Neuronal stem cell (in vitro differentiated cells): Measurements from ENCODE around the gene STAG1.

ENCODE experiments used
- DNase-seq: peaks from one replicate; pipeline ENCODE4 v3.0.0-alpha.2; 2013; ENCODE audit warnings: low spot score
- H2AFZ ChIP-seq: one replicate; pipeline ENCODE4 v1.6.1; 2013; ENCODE audit warnings: mild to moderate bottlenecking, low read length, inconsistent platforms
- H2AK5ac ChIP-seq: 2 replicates; pipeline ENCODE4 v1.6.1; 2013; ENCODE audit warnings: low read depth, mild to moderate bottlenecking, inconsistent platforms, low read length, moderate library complexity, mixed read lengths
- H2BK120ac ChIP-seq: 2 replicates; pipeline ENCODE4 v1.6.1; 2013; ENCODE audit warnings: low read depth, mild to moderate bottlenecking, inconsistent platforms, low read length, moderate library complexity, mixed read lengths
- H2BK12ac ChIP-seq: one replicate; pipeline ENCODE4 v1.6.1; 2013; ENCODE audit warnings: low read length, inconsistent platforms
- H2BK15ac ChIP-seq: 2 replicates; pipeline ENCODE4 v1.6.1; 2013; ENCODE audit warnings: mild to moderate bottlenecking, low read length, inconsistent platforms, mixed read lengths
- H2BK5ac ChIP-seq: one replicate; pipeline ENCODE4 v1.6.1; 2013; ENCODE audit warnings: inconsistent platforms, mild to moderate bottlenecking, low read length, moderate library complexity
- H3K14ac ChIP-seq: one replicate; pipeline ENCODE4 v1.6.1; 2013; ENCODE audit warnings: low read length, inconsistent platforms
- H3K18ac ChIP-seq: 2 replicates; pipeline ENCODE4 v1.6.1; 2013; ENCODE audit warnings: low read length, inconsistent platforms
- H3K23ac ChIP-seq: 2 replicates; pipeline ENCODE4 v1.6.1; 2013; ENCODE audit warnings: low read depth, mild to moderate bottlenecking, mixed read lengths, low read length, inconsistent platforms; ENCODE audit not compliant: poor library complexity
- H3K27ac ChIP-seq: replicated peaks from 3 replicates; pipeline ENCODE4 v1.5.1; 2013; ENCODE audit warnings: low read length, inconsistent platforms
- H3K27me3 ChIP-seq, 3 experiments: 2 replicates each; pipeline ENCODE4 v1.6.1; 2013; ENCODE audit warnings: low read length in 3 of 3, mild to moderate bottlenecking in 2 of 3, inconsistent platforms in 1 of 3, low read depth in 1 of 3, mixed read lengths in 1 of 3, moderate library complexity in 1 of 3; ENCODE audit not compliant: control insufficient read depth in 3 of 3, insufficient read depth in 3 of 3
- H3K36me3 ChIP-seq, 2 donors: replicated peaks in 1 of 2; 2 replicates each; pipeline ENCODE4 v1.6.1; 2013; ENCODE audit warnings: low read length in 2 of 2; ENCODE audit not compliant: control insufficient read depth in 2 of 2, insufficient read depth in 2 of 2
- H3K4ac ChIP-seq: 2 replicates; pipeline ENCODE4 v1.6.1; 2013; ENCODE audit warnings: inconsistent platforms, mild to moderate bottlenecking, low read length, moderate library complexity
- H3K4me1 ChIP-seq, 2 donors: 1 replicate in 1 of 2; 2 replicates in 1 of 2; pipeline ENCODE4 v1.6.1; 2013; ENCODE audit warnings: low read length in 2 of 2, low read depth in 1 of 2; ENCODE audit not compliant: control insufficient read depth in 2 of 2, insufficient read depth in 1 of 2
- H3K4me2 ChIP-seq: one replicate; pipeline ENCODE4 v1.6.1; 2013; ENCODE audit warnings: mild to moderate bottlenecking, low read length, inconsistent platforms; ENCODE audit not compliant: insufficient read depth, poor library complexity, severe bottlenecking
- H3K4me3 ChIP-seq, 2 donors: 2 replicates each; pipeline ENCODE4 v1.5.1; 2013; ENCODE audit warnings: low read length in 2 of 2, mild to moderate bottlenecking in 2 of 2, inconsistent platforms in 1 of 2, moderate library complexity in 1 of 2
- H3K79me1 ChIP-seq: one replicate; pipeline ENCODE4 v1.6.1; 2013; ENCODE audit warnings: low read depth, mild to moderate bottlenecking, inconsistent platforms, low read length, moderate library complexity
- H3K9ac ChIP-seq: one replicate; pipeline ENCODE4 v1.6.1; 2013; ENCODE audit warnings: mild to moderate bottlenecking, low read depth, low read length, inconsistent platforms; ENCODE audit not compliant: poor library complexity
- H3K9me3 ChIP-seq, 2 donors: replicated peaks in 1 of 2; 2 replicates each; pipeline versions ENCODE3 to v1.6.1; 2013; ENCODE audit warnings: low read length in 2 of 2, mild to moderate bottlenecking in 2 of 2, inconsistent platforms in 1 of 2, low read depth in 1 of 2, mixed read lengths in 1 of 2, moderate library complexity in 1 of 2; ENCODE audit not compliant: control insufficient read depth in 2 of 2, insufficient read depth in 1 of 2
- H4K8ac ChIP-seq: one replicate; pipeline ENCODE4 v1.6.1; 2013; ENCODE audit warnings: low read depth, mild to moderate bottlenecking, inconsistent platforms, low read length, moderate library complexity
- H4K91ac ChIP-seq: one replicate; pipeline ENCODE4 v1.6.1; 2013; ENCODE audit warnings: low read length, low read depth, mild to moderate bottlenecking, inconsistent platforms; ENCODE audit not compliant: poor library complexity
- WGBS, 2 donors: extraction: QIAGEN DNeasy Blood & Tissue Kit; methylation state at CpG; one replicate each; pipeline ENCODE4 v1.1.7; 2013; ENCODE audit warnings: missing lambda C conversion rate in 2 of 2, mixed read lengths in 1 of 2; ENCODE audit not compliant: insufficient read length in 2 of 2, insufficient replicate concordance in 1 of 2; ENCODE audit errors: extremely low coverage in 2 of 2; 5-methylcytosine and 5-hydroxymethylcytosine counted together

Gene STAG1

GRCh38 chr3:136396916-136397315, 355.3 kb downstream of the STAG1 start:
- Histone ChIP-seq H2BK5ac (no peak overlapping the region), H2BK12ac (no peak overlapping the region), H3K9me3 (no peaks in the 10 kb centered on the region), H2AK5ac (no peak overlapping the region), H3K4me3 (no peak overlapping the region), H3K23ac (no peak overlapping the region), H3K27ac (no peak overlapping the region), H2BK15ac (no peak overlapping the region), H3K79me1 (no peaks in the 10 kb centered on the region), H3K27me3 (no peaks in the 10 kb centered on the region), H3K4me2 (no peak overlapping the region), H4K8ac (no peak overlapping the region), H3K4me1 (no peaks in the 10 kb centered on the region), H2AFZ (no peak overlapping the region), H3K4ac (no peak overlapping the region), H4K91ac (no peak overlapping the region), H3K18ac (no peak overlapping the region), H3K14ac (no peak overlapping the region), H3K9ac (no peak overlapping the region), H3K36me3 (peaks cover 0 to 9% of the 10 kb centered on the region in 2 donors), H2BK120ac (no peak overlapping the region)
- DNase-seq = no peak

GRCh38 chr3:136390574-136390973, 361.6 kb downstream of the STAG1 start:
- no peak overlapping the region for H3K18ac ChIP-seq
- H2BK5ac ChIP-seq = no peak overlapping the region
- H3K9ac ChIP-seq = no peak overlapping the region
- no peaks in the 10 kb centered on the region for H3K9me3 ChIP-seq
- no peak overlapping the region for H2AK5ac ChIP-seq
- H3K23ac ChIP-seq = no peak overlapping the region
- no peak overlapping the region for H2AFZ ChIP-seq
- H3K14ac ChIP-seq = no peak overlapping the region
- no peak overlapping the region for H2BK15ac ChIP-seq
- H2BK12ac ChIP-seq = no peak overlapping the region
- no peaks in the 10 kb centered on the region for H3K27me3 ChIP-seq
- no peaks in the 10 kb centered on the region for H3K4me1 ChIP-seq
- H3K4me3 ChIP-seq = no peak overlapping the region
- no peak overlapping the region for H4K91ac ChIP-seq
- H2BK120ac ChIP-seq = no peak overlapping the region
- DNase-seq = no peak
- no peak overlapping the region for H3K27ac ChIP-seq
- H3K4ac ChIP-seq = no peak overlapping the region
- H4K8ac ChIP-seq = no peak overlapping the region
- no peaks in the 10 kb centered on the region for H3K79me1 ChIP-seq
- H3K4me2 ChIP-seq = no peak overlapping the region
- H3K36me3 ChIP-seq = no peaks in the 10 kb centered on the region
- WGBS, 2 donors = no CpG with 5 or more reads among the region's 3 CpGs

GRCh38 chr3:136387031-136387430, 365.1 kb downstream of the STAG1 start:
- Histone ChIP-seq H2BK15ac (no peak overlapping the region), H3K9me3 (no peaks in the 10 kb centered on the region), H2AK5ac (no peak overlapping the region), H3K27ac (no peak overlapping the region), H3K9ac (no peak overlapping the region), H2BK120ac (no peak overlapping the region), H3K4ac (no peak overlapping the region), H3K36me3 (no peaks in the 10 kb centered on the region), H3K23ac (no peak overlapping the region), H3K4me1 (no peaks in the 10 kb centered on the region), H2AFZ (no peak overlapping the region), H3K79me1 (no peaks in the 10 kb centered on the region), H4K91ac (no peak overlapping the region), H2BK12ac (no peak overlapping the region), H4K8ac (no peak overlapping the region), H2BK5ac (no peak overlapping the region), H3K18ac (no peak overlapping the region), H3K4me2 (no peak overlapping the region), H3K4me3 (no peak overlapping the region), H3K14ac (no peak overlapping the region), H3K27me3 (no peaks in the 10 kb centered on the region)
- no CpG with 5 or more reads among the region's 1 CpG for WGBS, 2 donors
- DNase-seq = no peak

- no peak overlapping the region for H3K14ac ChIP-seq
- no peak overlapping the region for H3K18ac ChIP-seq
- H3K27ac ChIP-seq = no peak overlapping the region
- H3K4ac ChIP-seq = no peak overlapping the region
- no peaks in the 10 kb centered on the region for H3K4me1 ChIP-seq
- H3K23ac ChIP-seq = no peak overlapping the region
- H3K4me2 ChIP-seq = no peak overlapping the region
- H2BK15ac ChIP-seq = no peak overlapping the region
- WGBS, 2 donors = no CpG with 5 or more reads among the region's 2 CpGs
- H4K8ac ChIP-seq = no peak overlapping the region
- H3K36me3 ChIP-seq = no peaks in the 10 kb centered on the region
- H2AK5ac ChIP-seq = no peak overlapping the region
- no peaks in the 10 kb centered on the region for H3K79me1 ChIP-seq
- H3K9me3 ChIP-seq = no peaks in the 10 kb centered on the region
- no peak for DNase-seq
- H4K91ac ChIP-seq = no peak overlapping the region
- H2BK120ac ChIP-seq = no peak overlapping the region
- H2AFZ ChIP-seq = no peak overlapping the region
- no peak overlapping the region for H2BK12ac ChIP-seq
- H3K27me3 ChIP-seq = no peaks in the 10 kb centered on the region
- H3K9ac ChIP-seq = no peak overlapping the region
- no peak overlapping the region for H3K4me3 ChIP-seq
- H2BK5ac ChIP-seq = no peak overlapping the region
Observed at GRCh38 chr3:136385457-136385856, 366.7 kb downstream of the STAG1 start.
